OCI-LY1 (cell line): ENCODE results near the gene ATG9B.

ENCODE experiments used
- H2AFZ ChIP-seq: fragments of 200-600 bp; sonication (generic), shearing (Covaris generic); 2 replicates; pipeline ENCODE4 v1.6.0; 2014; ENCODE audit warnings: antibody characterized with exemption, mild to moderate bottlenecking, low read length
- H3F3A ChIP-seq: fragments of 200-600 bp; sonication (generic), shearing (Covaris generic); 2 replicates; pipeline ENCODE4 v1.6.0; 2014; ENCODE audit warnings: mild to moderate bottlenecking, antibody characterized with exemption, low read length, moderate library complexity; ENCODE audit not compliant: insufficient read depth
- H3K27ac ChIP-seq: fragments of 200-600 bp; sonication (generic); 2 replicates; pipeline ENCODE4 v1.5.1; 2014; ENCODE audit warnings: low read length, mixed run types, mild to moderate bottlenecking, low read depth; ENCODE audit not compliant: poor library complexity, severe bottlenecking
- H3K27me3 ChIP-seq: fragments of 200-600 bp; sonication (generic); 2 replicates; pipeline ENCODE4 v1.6.0; 2014; ENCODE audit warnings: antibody characterized with exemption, mild to moderate bottlenecking, low read length, moderate library complexity; ENCODE audit not compliant: insufficient read depth
- H3K36me3 ChIP-seq: fragments of 200-600 bp; sonication (generic); 2 replicates; pipeline ENCODE4 v1.6.1; 2014; ENCODE audit warnings: mild to moderate bottlenecking, antibody characterized with exemption, low read length, moderate library complexity, mixed read lengths; ENCODE audit not compliant: insufficient read depth
- H3K4me1 ChIP-seq: fragments of 200-600 bp; sonication (generic); 2 replicates; pipeline ENCODE4 v1.5.1; 2014; ENCODE audit warnings: mild to moderate bottlenecking, low read length, moderate library complexity; ENCODE audit not compliant: insufficient read depth, severe bottlenecking
- H3K4me2 ChIP-seq: fragments of 200-600 bp; sonication (generic), shearing (Covaris generic); 2 replicates; pipeline ENCODE4 v1.6.1; 2014; ENCODE audit warnings: low read length
- H3K4me3 ChIP-seq: fragments of 200-600 bp; sonication (generic); 2 replicates; pipeline ENCODE4 v1.5.1; 2014; ENCODE audit warnings: low read length, low read depth, mild to moderate bottlenecking, mixed read lengths; ENCODE audit not compliant: poor library complexity, severe bottlenecking
- H3K79me2 ChIP-seq: fragments of 200-600 bp; shearing (Covaris generic); 2 replicates; pipeline ENCODE4 v1.6.1; 2016; ENCODE audit warnings: mixed run types, low read length, mixed read lengths; ENCODE audit not compliant: insufficient read depth
- H3K9ac ChIP-seq: fragments of 200-600 bp; sonication (generic), shearing (Covaris generic); 2 replicates; pipeline ENCODE4 v1.6.1; 2014; ENCODE audit warnings: mild to moderate bottlenecking, low read length, mixed read lengths
- H3K9me2 ChIP-seq: fragments of 200-600 bp; sonication (generic), shearing (Covaris generic); 2 replicates; pipeline ENCODE4 v1.6.1; 2014; ENCODE audit warnings: low read depth, mild to moderate bottlenecking, low read length, mixed read lengths
- H3K9me3 ChIP-seq: fragments of 200-600 bp; shearing (Covaris generic); 2 replicates; pipeline ENCODE4 v1.6.1; 2014; ENCODE audit warnings: low read length, mixed read lengths
- H4K20me1 ChIP-seq: fragments of 200-600 bp; sonication (generic), shearing (Covaris generic); 2 replicates; pipeline ENCODE4 v1.6.0; 2016; ENCODE audit warnings: mild to moderate bottlenecking, low read length; ENCODE audit not compliant: insufficient read depth
- CTCF ChIP-seq: fragments of 200-600 bp; sonication (generic), shearing (Covaris generic); IDR thresholded peaks from 2 replicates; pipeline ENCODE4 v1.5.1; 2017; ENCODE audit warnings: mild to moderate bottlenecking, antibody characterized with exemption, low read length, moderate library complexity, mixed read lengths
- EZH2 ChIP-seq: fragments of 200-600 bp; sonication (generic), shearing (Covaris generic); IDR thresholded peaks from 2 replicates; pipeline ENCODE4 v1.8.0; 2017; ENCODE audit warnings: borderline replicate concordance, mixed run types, mild to moderate bottlenecking, antibody characterized with exemption, low read length, moderate library complexity, mixed read lengths

The ATG9B gene

GRCh38 chr7:151039850-151040548 lies 15.7 kb upstream of the ATG9B start:
- Histone ChIP-seq H3K4me3 (no peak overlapping the region), H3K36me3 (peaks cover 30% of the 10 kb centered on the region; the same call in 1 of the 2 replicates), H3K4me1 (no peaks in the 10 kb centered on the region), H3K4me2 (no peak overlapping the region), H3K27me3 (no peaks in the 10 kb centered on the region), H3K27ac (no peak overlapping the region), H2AFZ (no peak overlapping the region), H3K9ac (no peak overlapping the region), H3K79me2 (no peaks in the 10 kb centered on the region), H3K9me2 (no peaks in the 10 kb centered on the region), H3F3A (no peaks in the 10 kb centered on the region), H3K9me3 (no peaks in the 10 kb centered on the region), H4K20me1 (no peaks in the 10 kb centered on the region)
- no peak for TF ChIP-seq CTCF
- no peak for TF ChIP-seq EZH2

GRCh38 chr7:151038951-151039849 lies 14.9 kb upstream of the ATG9B start:
- H3K9ac ChIP-seq: no peak overlapping the region
- no peak overlapping the region for H3K4me2 ChIP-seq

GRCh38 chr7:151035902-151036301 lies 11.6 kb upstream of the ATG9B start:
- Histone ChIP-seq H3F3A (no peaks in the 10 kb centered on the region), H3K27me3 (no peaks in the 10 kb centered on the region), H3K4me3 (no peak overlapping the region), H3K79me2 (no peaks in the 10 kb centered on the region), H4K20me1 (no peaks in the 10 kb centered on the region), H3K9me2 (no peaks in the 10 kb centered on the region), H3K4me2 (no peak overlapping the region), H3K9me3 (no peaks in the 10 kb centered on the region), H3K36me3 (peaks cover 39% of the 10 kb centered on the region; the same call in 1 of the 2 replicates), H2AFZ (no peak overlapping the region), H3K9ac (no peak overlapping the region), H3K4me1 (no peaks in the 10 kb centered on the region), H3K27ac (no peak overlapping the region)
- TF ChIP-seq CTCF: no peak
- no peak for TF ChIP-seq EZH2

More at GRCh38 chr7:151038951-151039849, 14.9 kb upstream of the ATG9B start:
- Histone ChIP-seq H3K4me3 (no peak overlapping the region), H4K20me1 (no peaks in the 10 kb centered on the region), H3K27ac (no peak overlapping the region), H3K9me3 (no peaks in the 10 kb centered on the region), H3K9me2 (no peaks in the 10 kb centered on the region), H3K36me3 (peaks cover 36% of the 10 kb centered on the region; the same call in 1 of the 2 replicates), H2AFZ (no peak overlapping the region), H3K4me1 (no peaks in the 10 kb centered on the region), H3K27me3 (no peaks in the 10 kb centered on the region), H3K79me2 (no peaks in the 10 kb centered on the region), H3F3A (no peaks in the 10 kb centered on the region)
- TF ChIP-seq CTCF: no peak
- TF ChIP-seq EZH2: no peak
